Panc1 (cell line): ENCODE measurements around the gene KRIT1. TPM values are rescaled to one million over a fixed set of nuclear protein-coding genes. Genes with fewer than 3 reads are reported as not detected.
"Not testable (repeated sequence)": the region's sequence is repeated elsewhere in the genome, so short reads cannot be mapped to it uniquely, and the experiment has no call there.

Experiments
- ATAC-seq: fragments of 200-7000 bp; cut with Tn5 transposase; 2 replicates; pipeline ENCODE4 v1.9.1; 2020; ENCODE audit warnings: mild to moderate bottlenecking, moderate library complexity
- BruUV-seq: library from RNA; stranded (reverse); fragments of 400-500 nt; replicated peaks from 2 replicates; lab custom pipeline; 2021; lab: Mats Ljungman, UMichigan
- CTCF ChIA-PET: fragments of 300-600 bp; sonication (Branson Sonifier 250); formaldehyde crosslinking; loops from one replicate; lab custom pipeline; 2022; ENCODE audit warnings: antibody characterized with exemption; lab: Charles Lee
- POLR2A ChIA-PET: fragments of 300-600 bp; sonication (Branson Sonifier 250); formaldehyde crosslinking; loops from one replicate; lab custom pipeline; 2022; ENCODE audit warnings: antibody characterized with exemption; lab: Charles Lee
- DNase-seq: peaks from one replicate; pipeline ENCODE4 v3.0.0-alpha.2; 2010; ENCODE audit warnings: low read depth, low spot score
- H3K27ac ChIP-seq: 2 replicates; pipeline ENCODE4 v1.5.1; 2011; ENCODE audit warnings: mild to moderate bottlenecking, low read length, inconsistent platforms
- H3K27me3 ChIP-seq: fragments of 200-500 bp; sonication (Bioruptor generic); 2 replicates; pipeline ENCODE4 v1.6.0; 2014; ENCODE audit warnings: low read length, inconsistent platforms; ENCODE audit not compliant: control insufficient read depth, insufficient read depth
- H3K36me3 ChIP-seq: fragments of 200-500 bp; sonication (Bioruptor generic); 2 replicates; pipeline ENCODE4 v1.5.1; 2014; ENCODE audit warnings: inconsistent platforms, mild to moderate bottlenecking, low read length, moderate library complexity; ENCODE audit not compliant: control insufficient read depth, insufficient read depth
- H3K4me1 ChIP-seq: 2 replicates; pipeline ENCODE4 v1.5.1; 2011; ENCODE audit warnings: inconsistent platforms, mild to moderate bottlenecking, low read length, moderate library complexity; ENCODE audit not compliant: control insufficient read depth, insufficient read depth
- H3K4me3 ChIP-seq, 2 experiments: 2 replicates each; pipeline ENCODE4 v1.5.1; 2011 to 2012; ENCODE audit warnings: low read depth in 2 of 2, low read length in 2 of 2, mild to moderate bottlenecking in 2 of 2, inconsistent platforms in 1 of 2, moderate library complexity in 1 of 2
- H3K9me3 ChIP-seq: fragments of 200-500 bp; sonication (Bioruptor generic); 2 replicates; pipeline ENCODE4 v1.5.1; 2014; ENCODE audit warnings: low read depth, mild to moderate bottlenecking, inconsistent platforms, low read length, moderate library complexity; ENCODE audit not compliant: control insufficient read depth, insufficient read depth
- POLR2AphosphoS5 ChIP-seq: IDR thresholded peaks from 2 replicates; pipeline ENCODE4 v1.6.1; 2012; ENCODE audit warnings: mild to moderate bottlenecking, low read depth, low read length, moderate library complexity
- SIN3A ChIP-seq: IDR thresholded peaks from 2 replicates; pipeline ENCODE4 v1.6.1; 2012; ENCODE audit warnings: low read depth, mild to moderate bottlenecking, low read length, moderate library complexity, borderline replicate concordance; ENCODE audit not compliant: insufficient read depth
- TCF7L2 ChIP-seq: IDR thresholded peaks from 2 replicates; pipeline ENCODE4 v1.6.1; 2011; ENCODE audit warnings: mild to moderate bottlenecking, low read depth, low read length, inconsistent platforms
- in situ Hi-C: cut with HindIII; loops from 2 replicates; pipeline ENCODE4 v1.10.0; 2016; ENCODE audit warnings: low sequenced_read_pairs, low pct_unique_long_range_greater_than_20kb
- intact Hi-C: fragments of 100-400 bp; cut with micrococcal nuclease; formaldehyde crosslinking; loops from one replicate; pipeline ENCODE4 v1.10.0; 2022; ENCODE audit not compliant: unreplicated experiment
- total RNA-seq: library from RNA; stranded (reverse); gene quantifications from one replicate; pipeline ENCODE4 v1.2.1, GENCODE V29; 2021; ENCODE audit not compliant: unreplicated experiment
- TF ChIP-seq, protein P1 (sequence below): fragments of 450-650 bp; IDR thresholded peaks from 2 replicates; pipeline ENCODE4 v1.5.1; 2017; ENCODE audit warnings: mild to moderate bottlenecking
- TF ChIP-seq, protein P2 (sequence below), 2 experiments: IDR thresholded peaks; 2 replicates each; pipeline ENCODE4 v1.6.1; 2011 to 2012; ENCODE audit warnings: low read depth in 2 of 2, control low read depth in 1 of 2, low read length in 1 of 2, mild to moderate bottlenecking in 1 of 2, moderate library complexity in 1 of 2; ENCODE audit not compliant: insufficient read depth in 1 of 2

KRIT1 gene
- total RNA-seq, 1 experiment from 2014 or later: 50.1 TPM

GRCh38 chr7:92200791-92201190 is 44.9 kb downstream of the KRIT1 start:
- no peak for ATAC-seq
- Histone ChIP-seq H3K36me3 (peaks cover 16% of the 10 kb centered on the region), H3K4me3 (no peak overlapping the region), H3K27ac (no peak overlapping the region), H3K27me3 (no peaks in the 10 kb centered on the region), H3K9me3 (no peaks in the 10 kb centered on the region), H3K4me1 (no peaks in the 10 kb centered on the region)
- POLR2A ChIA-PET: no interaction called here
- intact Hi-C loops: no loop called here
- in situ Hi-C loops: no loop called here
- TF ChIP-seq POLR2AphosphoS5: no peak
- TF ChIP-seq, protein P1, sequence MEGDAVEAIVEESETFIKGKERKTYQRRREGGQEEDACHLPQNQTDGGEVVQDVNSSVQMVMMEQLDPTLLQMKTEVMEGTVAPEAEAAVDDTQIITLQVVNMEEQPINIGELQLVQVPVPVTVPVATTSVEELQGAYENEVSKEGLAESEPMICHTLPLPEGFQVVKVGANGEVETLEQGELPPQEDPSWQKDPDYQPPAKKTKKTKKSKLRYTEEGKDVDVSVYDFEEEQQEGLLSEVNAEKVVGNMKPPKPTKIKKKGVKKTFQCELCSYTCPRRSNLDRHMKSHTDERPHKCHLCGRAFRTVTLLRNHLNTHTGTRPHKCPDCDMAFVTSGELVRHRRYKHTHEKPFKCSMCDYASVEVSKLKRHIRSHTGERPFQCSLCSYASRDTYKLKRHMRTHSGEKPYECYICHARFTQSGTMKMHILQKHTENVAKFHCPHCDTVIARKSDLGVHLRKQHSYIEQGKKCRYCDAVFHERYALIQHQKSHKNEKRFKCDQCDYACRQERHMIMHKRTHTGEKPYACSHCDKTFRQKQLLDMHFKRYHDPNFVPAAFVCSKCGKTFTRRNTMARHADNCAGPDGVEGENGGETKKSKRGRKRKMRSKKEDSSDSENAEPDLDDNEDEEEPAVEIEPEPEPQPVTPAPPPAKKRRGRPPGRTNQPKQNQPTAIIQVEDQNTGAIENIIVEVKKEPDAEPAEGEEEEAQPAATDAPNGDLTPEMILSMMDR: no peak; the same call in 1 of the 2 replicates
- TF ChIP-seq, protein P2, sequence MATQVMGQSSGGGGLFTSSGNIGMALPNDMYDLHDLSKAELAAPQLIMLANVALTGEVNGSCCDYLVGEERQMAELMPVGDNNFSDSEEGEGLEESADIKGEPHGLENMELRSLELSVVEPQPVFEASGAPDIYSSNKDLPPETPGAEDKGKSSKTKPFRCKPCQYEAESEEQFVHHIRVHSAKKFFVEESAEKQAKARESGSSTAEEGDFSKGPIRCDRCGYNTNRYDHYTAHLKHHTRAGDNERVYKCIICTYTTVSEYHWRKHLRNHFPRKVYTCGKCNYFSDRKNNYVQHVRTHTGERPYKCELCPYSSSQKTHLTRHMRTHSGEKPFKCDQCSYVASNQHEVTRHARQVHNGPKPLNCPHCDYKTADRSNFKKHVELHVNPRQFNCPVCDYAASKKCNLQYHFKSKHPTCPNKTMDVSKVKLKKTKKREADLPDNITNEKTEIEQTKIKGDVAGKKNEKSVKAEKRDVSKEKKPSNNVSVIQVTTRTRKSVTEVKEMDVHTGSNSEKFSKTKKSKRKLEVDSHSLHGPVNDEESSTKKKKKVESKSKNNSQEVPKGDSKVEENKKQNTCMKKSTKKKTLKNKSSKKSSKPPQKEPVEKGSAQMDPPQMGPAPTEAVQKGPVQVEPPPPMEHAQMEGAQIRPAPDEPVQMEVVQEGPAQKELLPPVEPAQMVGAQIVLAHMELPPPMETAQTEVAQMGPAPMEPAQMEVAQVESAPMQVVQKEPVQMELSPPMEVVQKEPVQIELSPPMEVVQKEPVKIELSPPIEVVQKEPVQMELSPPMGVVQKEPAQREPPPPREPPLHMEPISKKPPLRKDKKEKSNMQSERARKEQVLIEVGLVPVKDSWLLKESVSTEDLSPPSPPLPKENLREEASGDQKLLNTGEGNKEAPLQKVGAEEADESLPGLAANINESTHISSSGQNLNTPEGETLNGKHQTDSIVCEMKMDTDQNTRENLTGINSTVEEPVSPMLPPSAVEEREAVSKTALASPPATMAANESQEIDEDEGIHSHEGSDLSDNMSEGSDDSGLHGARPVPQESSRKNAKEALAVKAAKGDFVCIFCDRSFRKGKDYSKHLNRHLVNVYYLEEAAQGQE (IDR thresholded peaks at IDR 0.05; ENCODE audit: insufficient read depth in 1 of 2, low read depth in 2 of 2, low read length in 1 of 2): no peak
- TF ChIP-seq TCF7L2: no peak
- TF ChIP-seq SIN3A: no peak
- no peak for DNase-seq
- BruUV-seq: no TSS peak
- CTCF ChIA-PET: no interaction called here

DNA sequence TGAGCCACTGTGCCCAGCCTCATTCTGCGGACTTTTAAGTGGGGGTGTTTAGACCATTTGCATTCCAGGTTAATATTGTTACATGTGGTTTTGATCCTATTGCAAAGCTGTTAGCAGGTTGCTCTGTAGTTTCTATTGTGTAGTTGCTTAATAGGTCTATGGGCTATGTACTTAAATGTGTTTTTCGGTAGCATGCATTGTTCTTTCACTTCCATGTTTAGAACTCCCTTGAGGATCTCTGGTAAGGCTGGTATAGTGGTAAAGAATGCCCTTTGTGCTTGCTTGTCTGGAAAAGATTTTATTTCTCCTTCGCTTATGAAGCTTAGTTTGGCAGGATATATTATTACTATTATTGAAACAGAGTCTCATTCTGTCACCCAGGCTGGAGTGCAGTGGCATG is 53.4 kb downstream of the KRIT1 start:
- ChIA-PET POLR2A (no interaction called here), CTCF (no interaction called here)
- Histone ChIP-seq H3K36me3 (no peaks in the 10 kb centered on the region), H3K27me3 (no peaks in the 10 kb centered on the region), H3K4me3 (no peak overlapping the region), H3K4me1 (no peaks in the 10 kb centered on the region), H3K9me3 (no peaks in the 10 kb centered on the region), H3K27ac (no peak overlapping the region)
- DNase-seq: no peak
- TF ChIP-seq TCF7L2 (no peak), SIN3A (no peak), POLR2AphosphoS5 (no peak)
- TF ChIP-seq, protein P2 (IDR thresholded peaks at IDR 0.05; ENCODE audit: insufficient read depth in 1 of 2, low read depth in 2 of 2, low read length in 1 of 2): no peak
- TF ChIP-seq, protein P1: no peak
- no peak for ATAC-seq
- BruUV-seq: no TSS peak
- in situ Hi-C loops: no loop called here
- intact Hi-C loops: no loop called here

DNA sequence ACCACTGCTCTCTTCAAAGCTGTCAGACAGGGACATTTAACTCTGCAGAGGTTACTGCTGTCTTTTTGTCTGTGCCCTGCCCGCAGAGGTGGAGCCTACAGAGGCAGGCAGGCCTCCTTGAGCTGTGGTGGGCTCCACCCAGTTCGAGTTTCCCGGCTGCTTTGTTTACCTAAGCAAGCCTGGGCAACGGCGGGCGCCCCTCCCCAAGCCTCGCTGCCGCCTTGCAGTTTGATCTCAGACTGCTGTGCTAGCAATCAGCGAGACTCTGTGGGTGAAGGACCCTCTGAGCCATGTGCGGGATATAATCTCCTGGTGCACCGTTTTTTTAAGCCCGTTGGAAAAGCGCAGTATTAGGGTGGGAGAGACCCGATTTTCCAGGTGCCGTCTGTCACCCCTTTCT is 56.5 kb downstream of the KRIT1 start:
- H3K27me3 ChIP-seq, in situ Hi-C loops, H3K4me1 ChIP-seq, BruUV-seq, ATAC-seq, H3K36me3 ChIP-seq, DNase-seq, intact Hi-C loops, H3K9me3 ChIP-seq, POLR2A ChIA-PET, H3K27ac ChIP-seq, H3K4me3 ChIP-seq, CTCF ChIA-PET: not testable (repeated sequence)

DNA sequence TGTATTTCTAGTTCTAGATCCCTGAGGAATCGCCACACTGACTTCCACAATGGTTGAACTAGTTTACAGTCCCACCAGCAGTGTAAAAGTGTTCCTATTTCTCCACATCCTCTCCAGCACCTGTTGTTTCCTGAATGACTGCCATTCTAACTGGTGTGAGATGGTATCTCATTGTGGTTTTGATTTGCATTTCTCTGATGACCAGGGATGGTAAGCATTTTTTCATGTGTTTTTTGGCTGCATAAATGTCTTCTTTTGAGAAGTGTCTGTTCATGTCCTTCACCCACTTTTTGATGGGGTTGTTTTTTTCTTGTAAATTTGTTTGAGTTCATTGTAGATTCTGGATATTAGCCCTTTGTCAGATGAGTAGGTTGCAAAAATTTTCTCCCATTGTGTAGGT is 61.4 kb downstream of the KRIT1 start:
- H3K4me3 ChIP-seq, H3K4me1 ChIP-seq, H3K36me3 ChIP-seq, DNase-seq, H3K9me3 ChIP-seq, H3K27me3 ChIP-seq, ATAC-seq, BruUV-seq, in situ Hi-C loops, H3K27ac ChIP-seq, POLR2A ChIA-PET, CTCF ChIA-PET, intact Hi-C loops: not testable (repeated sequence)
